Measurements from ENCODE around the gene DOHH.

DNA sequence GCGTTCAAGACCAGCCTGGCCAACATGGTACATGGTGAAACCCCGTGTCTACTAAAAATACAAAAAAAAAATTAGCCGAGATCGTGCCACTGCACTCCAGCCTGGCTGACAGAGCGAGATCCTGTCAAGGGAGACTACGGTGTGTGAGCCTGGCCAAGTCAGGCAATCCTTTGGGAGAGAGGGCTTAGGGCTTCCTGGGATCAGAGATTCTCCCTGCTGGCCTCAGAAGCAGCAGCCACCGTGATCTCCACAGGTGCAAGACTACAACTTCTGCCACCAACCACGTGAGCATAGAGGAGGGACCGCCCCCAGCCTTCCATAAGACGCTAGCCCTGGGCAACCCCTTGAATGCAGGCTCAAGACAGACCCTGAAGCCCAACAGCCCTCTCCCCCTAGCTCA, 49.3 kb upstream of the DOHH start:
- no peak for TF ChIP-seq EZH2 (IDR thresholded peaks at IDR 0.05; ENCODE audit: low read length)
- TF ChIP-seq, protein P1, sequence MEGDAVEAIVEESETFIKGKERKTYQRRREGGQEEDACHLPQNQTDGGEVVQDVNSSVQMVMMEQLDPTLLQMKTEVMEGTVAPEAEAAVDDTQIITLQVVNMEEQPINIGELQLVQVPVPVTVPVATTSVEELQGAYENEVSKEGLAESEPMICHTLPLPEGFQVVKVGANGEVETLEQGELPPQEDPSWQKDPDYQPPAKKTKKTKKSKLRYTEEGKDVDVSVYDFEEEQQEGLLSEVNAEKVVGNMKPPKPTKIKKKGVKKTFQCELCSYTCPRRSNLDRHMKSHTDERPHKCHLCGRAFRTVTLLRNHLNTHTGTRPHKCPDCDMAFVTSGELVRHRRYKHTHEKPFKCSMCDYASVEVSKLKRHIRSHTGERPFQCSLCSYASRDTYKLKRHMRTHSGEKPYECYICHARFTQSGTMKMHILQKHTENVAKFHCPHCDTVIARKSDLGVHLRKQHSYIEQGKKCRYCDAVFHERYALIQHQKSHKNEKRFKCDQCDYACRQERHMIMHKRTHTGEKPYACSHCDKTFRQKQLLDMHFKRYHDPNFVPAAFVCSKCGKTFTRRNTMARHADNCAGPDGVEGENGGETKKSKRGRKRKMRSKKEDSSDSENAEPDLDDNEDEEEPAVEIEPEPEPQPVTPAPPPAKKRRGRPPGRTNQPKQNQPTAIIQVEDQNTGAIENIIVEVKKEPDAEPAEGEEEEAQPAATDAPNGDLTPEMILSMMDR (optimal IDR thresholded peaks at IDR 0.05 in 1 of 3, IDR thresholded peaks at IDR 0.05 in 1 of 3, conservative IDR thresholded peaks at IDR 0.05 in 1 of 3; ENCODE audit: extremely low read depth in 1 of 3, insufficient read depth in 2 of 3, low read length in 3 of 3): no peak

Data from keratinocyte (primary cell).